Measurements from ENCODE around the gene MT1H. TPM values are rescaled to one million over a fixed set of nuclear protein-coding genes. Genes with fewer than 3 reads are reported as not detected.
A peak's percentile ranks its signal among the peaks of the same experiment; 100 is the strongest.

The MT1H gene
- total and polyA plus RNA-seq, 2 of the 13 experiments (the other 11 are each of a cell fraction or from before 2014, with no cell fraction given), result 0.60 TPM; not detected in 1

DNA sequence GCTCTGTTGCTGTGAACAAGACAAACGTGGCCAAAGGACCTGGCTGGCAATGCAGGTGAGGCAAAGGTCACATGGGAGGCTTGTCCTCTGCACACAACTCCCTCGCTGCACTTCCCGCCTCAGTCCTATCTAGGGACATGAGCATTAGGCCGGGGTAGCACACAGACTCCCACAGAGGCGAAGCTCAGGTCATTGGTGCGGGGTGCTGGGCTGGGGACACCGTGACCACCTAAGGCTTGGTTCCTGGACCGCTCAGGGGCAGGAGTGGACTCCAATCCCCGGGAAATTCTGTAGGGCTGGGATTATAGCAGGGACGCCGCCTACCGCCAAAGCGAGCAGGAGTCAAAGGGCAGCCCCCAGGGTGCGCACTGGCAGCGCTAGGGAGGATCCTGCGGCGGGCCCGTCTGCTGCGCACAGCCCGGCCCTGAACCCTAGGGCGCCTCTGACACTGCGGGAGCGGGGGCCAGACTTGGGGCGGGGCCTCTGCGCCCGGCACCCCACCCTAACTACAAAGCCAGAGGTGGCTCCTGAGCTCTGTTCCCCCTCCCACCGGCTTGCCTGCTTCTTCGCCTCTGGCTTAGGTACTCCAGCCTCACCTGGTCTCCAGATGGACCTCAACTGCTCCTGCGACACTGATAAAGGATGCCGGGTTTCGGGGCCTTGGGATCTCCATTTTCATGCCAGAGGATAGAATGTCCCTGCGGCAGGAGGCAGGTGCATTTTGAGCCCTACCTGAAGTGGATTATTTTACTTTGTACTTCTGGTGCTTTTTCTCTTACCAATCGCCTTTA is 21.8 kb upstream of the MT1H start (continued):
- TF ChIP-seq, protein P1, sequence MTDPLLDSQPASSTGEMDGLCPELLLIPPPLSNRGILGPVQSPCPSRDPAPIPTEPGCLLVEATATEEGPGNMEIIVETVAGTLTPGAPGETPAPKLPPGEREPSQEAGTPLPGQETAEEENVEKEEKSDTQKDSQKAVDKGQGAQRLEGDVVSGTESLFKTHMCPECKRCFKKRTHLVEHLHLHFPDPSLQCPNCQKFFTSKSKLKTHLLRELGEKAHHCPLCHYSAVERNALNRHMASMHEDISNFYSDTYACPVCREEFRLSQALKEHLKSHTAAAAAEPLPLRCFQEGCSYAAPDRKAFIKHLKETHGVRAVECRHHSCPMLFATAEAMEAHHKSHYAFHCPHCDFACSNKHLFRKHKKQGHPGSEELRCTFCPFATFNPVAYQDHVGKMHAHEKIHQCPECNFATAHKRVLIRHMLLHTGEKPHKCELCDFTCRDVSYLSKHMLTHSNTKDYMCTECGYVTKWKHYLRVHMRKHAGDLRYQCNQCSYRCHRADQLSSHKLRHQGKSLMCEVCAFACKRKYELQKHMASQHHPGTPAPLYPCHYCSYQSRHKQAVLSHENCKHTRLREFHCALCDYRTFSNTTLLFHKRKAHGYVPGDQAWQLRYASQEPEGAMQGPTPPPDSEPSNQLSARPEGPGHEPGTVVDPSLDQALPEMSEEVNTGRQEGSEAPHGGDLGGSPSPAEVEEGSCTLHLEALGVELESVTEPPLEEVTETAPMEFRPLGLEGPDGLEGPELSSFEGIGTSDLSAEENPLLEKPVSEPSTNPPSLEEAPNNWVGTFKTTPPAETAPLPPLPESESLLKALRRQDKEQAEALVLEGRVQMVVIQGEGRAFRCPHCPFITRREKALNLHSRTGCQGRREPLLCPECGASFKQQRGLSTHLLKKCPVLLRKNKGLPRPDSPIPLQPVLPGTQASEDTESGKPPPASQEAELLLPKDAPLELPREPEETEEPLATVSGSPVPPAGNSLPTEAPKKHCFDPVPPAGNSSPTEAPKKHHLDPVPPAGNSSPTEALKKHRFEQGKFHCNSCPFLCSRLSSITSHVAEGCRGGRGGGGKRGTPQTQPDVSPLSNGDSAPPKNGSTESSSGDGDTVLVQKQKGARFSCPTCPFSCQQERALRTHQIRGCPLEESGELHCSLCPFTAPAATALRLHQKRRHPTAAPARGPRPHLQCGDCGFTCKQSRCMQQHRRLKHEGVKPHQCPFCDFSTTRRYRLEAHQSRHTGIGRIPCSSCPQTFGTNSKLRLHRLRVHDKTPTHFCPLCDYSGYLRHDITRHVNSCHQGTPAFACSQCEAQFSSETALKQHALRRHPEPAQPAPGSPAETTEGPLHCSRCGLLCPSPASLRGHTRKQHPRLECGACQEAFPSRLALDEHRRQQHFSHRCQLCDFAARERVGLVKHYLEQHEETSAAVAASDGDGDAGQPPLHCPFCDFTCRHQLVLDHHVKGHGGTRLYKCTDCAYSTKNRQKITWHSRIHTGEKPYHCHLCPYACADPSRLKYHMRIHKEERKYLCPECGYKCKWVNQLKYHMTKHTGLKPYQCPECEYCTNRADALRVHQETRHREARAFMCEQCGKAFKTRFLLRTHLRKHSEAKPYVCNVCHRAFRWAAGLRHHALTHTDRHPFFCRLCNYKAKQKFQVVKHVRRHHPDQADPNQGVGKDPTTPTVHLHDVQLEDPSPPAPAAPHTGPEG (CRISPR knock-in tag; IDR thresholded peaks at IDR 0.05), result no peak
- TF ChIP-seq POLR2AphosphoS2 (IDR thresholded peaks at IDR 0.05; ENCODE audit: low read depth, low read length), result no peak
- TF ChIP-seq HNF4A (CRISPR knock-in tag; IDR thresholded peaks at IDR 0.05), result peak; percentile 52; the same call in 1 of the 2 replicates
- TF ChIP-seq ZNF136 (CRISPR knock-in tag; IDR thresholded peaks at IDR 0.05; ENCODE audit: low read depth), result no peak
- no peak for TF ChIP-seq ZNF207 (IDR thresholded peaks at IDR 0.05; ENCODE audit: borderline replicate concordance)
- TF ChIP-seq ZNF468 (CRISPR knock-in tag; IDR thresholded peaks at IDR 0.05), result no peak
- TF ChIP-seq ZNF138 (CRISPR knock-in tag; IDR thresholded peaks at IDR 0.05; ENCODE audit: low read depth), result no peak
- no peak for TF ChIP-seq PLRG1 (conservative IDR thresholded peaks at IDR 0.05)
- no peak for TF ChIP-seq ZKSCAN5 (CRISPR knock-in tag; IDR thresholded peaks at IDR 0.05)
- TF ChIP-seq, protein P2, sequence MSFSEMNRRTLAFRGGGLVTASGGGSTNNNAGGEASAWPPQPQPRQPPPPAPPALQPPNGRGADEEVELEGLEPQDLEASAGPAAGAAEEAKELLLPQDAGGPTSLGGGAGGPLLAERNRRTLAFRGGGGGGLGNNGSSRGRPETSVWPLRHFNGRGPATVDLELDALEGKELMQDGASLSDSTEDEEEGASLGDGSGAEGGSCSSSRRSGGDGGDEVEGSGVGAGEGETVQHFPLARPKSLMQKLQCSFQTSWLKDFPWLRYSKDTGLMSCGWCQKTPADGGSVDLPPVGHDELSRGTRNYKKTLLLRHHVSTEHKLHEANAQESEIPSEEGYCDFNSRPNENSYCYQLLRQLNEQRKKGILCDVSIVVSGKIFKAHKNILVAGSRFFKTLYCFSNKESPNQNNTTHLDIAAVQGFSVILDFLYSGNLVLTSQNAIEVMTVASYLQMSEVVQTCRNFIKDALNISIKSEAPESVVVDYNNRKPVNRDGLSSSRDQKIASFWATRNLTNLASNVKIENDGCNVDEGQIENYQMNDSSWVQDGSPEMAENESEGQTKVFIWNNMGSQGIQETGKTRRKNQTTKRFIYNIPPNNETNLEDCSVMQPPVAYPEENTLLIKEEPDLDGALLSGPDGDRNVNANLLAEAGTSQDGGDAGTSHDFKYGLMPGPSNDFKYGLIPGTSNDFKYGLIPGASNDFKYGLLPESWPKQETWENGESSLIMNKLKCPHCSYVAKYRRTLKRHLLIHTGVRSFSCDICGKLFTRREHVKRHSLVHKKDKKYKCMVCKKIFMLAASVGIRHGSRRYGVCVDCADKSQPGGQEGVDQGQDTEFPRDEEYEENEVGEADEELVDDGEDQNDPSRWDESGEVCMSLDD (CRISPR knock-in tag; IDR thresholded peaks at IDR 0.05; ENCODE audit: borderline replicate concordance), result no peak
- no peak for TF ChIP-seq ERF (CRISPR knock-in tag; IDR thresholded peaks at IDR 0.05)
- TF ChIP-seq FOXP1 (IDR thresholded peaks at IDR 0.05), result no peak
- no peak for TF ChIP-seq FOXP1 (CRISPR knock-in tag; IDR thresholded peaks at IDR 0.05)
- TF ChIP-seq ZNF12 (CRISPR knock-in tag; IDR thresholded peaks at IDR 0.05), result no peak
- no peak for TF ChIP-seq ATRX (CRISPR knock-in tag; IDR thresholded peaks at IDR 0.05; ENCODE audit: borderline replicate concordance)
- TF ChIP-seq, protein P3, sequence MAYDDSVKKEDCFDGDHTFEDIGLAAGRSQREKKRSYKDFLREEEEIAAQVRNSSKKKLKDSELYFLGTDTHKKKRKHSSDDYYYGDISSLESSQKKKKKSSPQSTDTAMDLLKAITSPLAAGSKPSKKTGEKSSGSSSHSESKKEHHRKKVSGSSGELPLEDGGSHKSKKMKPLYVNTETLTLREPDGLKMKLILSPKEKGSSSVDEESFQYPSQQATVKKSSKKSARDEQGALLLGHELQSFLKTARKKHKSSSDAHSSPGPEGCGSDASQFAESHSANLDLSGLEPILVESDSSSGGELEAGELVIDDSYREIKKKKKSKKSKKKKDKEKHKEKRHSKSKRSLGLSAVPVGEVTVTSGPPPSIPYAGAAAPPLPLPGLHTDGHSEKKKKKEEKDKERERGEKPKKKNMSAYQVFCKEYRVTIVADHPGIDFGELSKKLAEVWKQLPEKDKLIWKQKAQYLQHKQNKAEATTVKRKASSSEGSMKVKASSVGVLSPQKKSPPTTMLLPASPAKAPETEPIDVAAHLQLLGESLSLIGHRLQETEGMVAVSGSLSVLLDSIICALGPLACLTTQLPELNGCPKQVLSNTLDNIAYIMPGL (CRISPR knock-in tag; IDR thresholded peaks at IDR 0.05; ENCODE audit: borderline replicate concordance in 1 of 2, low read depth in 1 of 2), result no peak
- TF ChIP-seq FOXK1 (CRISPR knock-in tag; IDR thresholded peaks at IDR 0.05; ENCODE audit: borderline replicate concordance, low read depth), result no peak
- no peak for TF ChIP-seq ZNF746 (CRISPR knock-in tag; IDR thresholded peaks at IDR 0.05)
- no peak for TF ChIP-seq POLR2G (IDR thresholded peaks at IDR 0.05; ENCODE audit: low read depth, low read length)
- TF ChIP-seq ZNF335 (CRISPR knock-in tag; IDR thresholded peaks at IDR 0.05), result no peak
- no peak for TF ChIP-seq ZNF552 (CRISPR knock-in tag; IDR thresholded peaks at IDR 0.05; ENCODE audit: borderline replicate concordance)

Data from HepG2 (cell line).